ENCODE measurements around the gene STK31. TPM values are rescaled to one million over a fixed set of nuclear protein-coding genes. Genes with fewer than 3 reads are reported as not detected.
A peak's percentile ranks its signal among the peaks of the same experiment; 100 is the strongest.

STK31 gene
- total and polyA plus RNA-seq, 2 donors (not counting 3 experiments of a cell fraction or from before 2014, with no cell fraction given): 0.44 TPM; not detected in 1

- Histone ChIP-seq H2AFZ (ENCODE audit: low read depth, low read length) (no peak overlapping the region), H3K4me1 (ENCODE audit: control insufficient read depth, extremely low read depth, insufficient read depth, low read length) (no peaks in the 10 kb centered on the region), H3K27me3 (ENCODE audit: control insufficient read depth in 2 of 2, insufficient read depth in 2 of 2, low read length in 2 of 2) (no peaks in the 10 kb centered on the region), H3K9me1 (replicated peaks; ENCODE audit: control insufficient read depth, extremely low read depth, insufficient read depth, low read length) (no peaks in the 10 kb centered on the region), H3K36me3 (ENCODE audit: control insufficient read depth in 2 of 2, extremely low read depth in 1 of 2, insufficient read depth in 2 of 2, low read length in 2 of 2) (no peaks in the 10 kb centered on the region), H3K4me3 (replicated peaks in 1 of 3; ENCODE audit: insufficient read depth in 1 of 3, low read depth in 1 of 3, low read length in 3 of 3) (no peak overlapping the region), H3K4me2 (ENCODE audit: insufficient read depth, low read length) (no peak overlapping the region), H3K9me3 (replicated peaks; ENCODE audit: control insufficient read depth, insufficient read depth, low read length) (no peaks in the 10 kb centered on the region), H3K9ac (replicated peaks; ENCODE audit: extremely low read depth, insufficient read depth, low read length) (no peak overlapping the region), H3K79me2 (ENCODE audit: control insufficient read depth, insufficient read depth, low read length) (no peaks in the 10 kb centered on the region), H4K20me1 (replicated peaks; ENCODE audit: control insufficient read depth, extremely low read depth, insufficient read depth, low read length) (no peaks in the 10 kb centered on the region), H3K27ac (ENCODE audit: insufficient read depth, low read depth, low read length) (no peak overlapping the region)
- peak; percentile 53 for FAIRE-seq
- ChIA-PET CTCF (interaction anchor here (0.6 to 2.0 kb wide), 7 partner anchors 11 to 1343 kb away, joined by 3 to 11 read pairs (median 5); no protein-coding TSS in a partner anchor), POLR2A (no interaction called here)
- intact Hi-C loops (cut with micrococcal nuclease) (loop anchor here (2.0 to 10.0 kb wide), 3 partner anchors 290 to 1230 kb away; no protein-coding TSS in a partner anchor), dilution Hi-C loops (cut with MboI; ENCODE audit: extremely low pct_ligation_motif_present, low sequenced_read_pairs) (no loop called here)
- TF ChIP-seq EZH2 (IDR thresholded peaks at IDR 0.05; ENCODE audit: borderline replicate concordance, low read depth, low read length, severe bottlenecking) (no peak), CTCF (IDR thresholded peaks at IDR 0.05; ENCODE audit: extremely low read depth in 1 of 2, insufficient read depth in 1 of 2, low read depth in 1 of 2, low read length in 2 of 2) (no peak), POLR2AphosphoS5 (IDR thresholded peaks at IDR 0.05; ENCODE audit: insufficient read depth, low read depth, low read length) (no peak), JUN (IDR thresholded peaks at IDR 0.05; ENCODE audit: borderline replicate concordance, insufficient read depth, insufficient read length, low read depth) (no peak), POLR2A (IDR thresholded peaks at IDR 0.05; ENCODE audit: low read depth, low read length) (no peak), MYC (IDR thresholded peaks at IDR 0.05; ENCODE audit: low read depth, low read length) (no peak), FOS (IDR thresholded peaks at IDR 0.05; ENCODE audit: borderline replicate concordance, insufficient read depth, low read length) (peak; percentile 89), MAX (IDR thresholded peaks at IDR 0.05; ENCODE audit: insufficient read depth, insufficient read length) (no peak), GATA2 (IDR thresholded peaks at IDR 0.05; ENCODE audit: insufficient read depth, insufficient read length, low read depth, low read length) (peak; percentile 57)
- DNase-seq (ENCODE audit: low read depth, low spot score): peak; percentile 7
- BruUV-seq (replicated peaks): no TSS peak
These were observed 155.0 kb downstream of the STK31 start for GRCh38 chr7:23864973-23865372.
